ENCODE measurements around the gene TEX14.

Gene TEX14

GRCh38 chr17:58617563-58617962 is 74.3 kb downstream of the TEX14 start:
- TF ChIP-seq CTCF (IDR thresholded peaks at IDR 0.05) = no peak

- TF ChIP-seq CTCF (IDR thresholded peaks at IDR 0.05) = no peak
These were observed 75.8 kb downstream of the TEX14 start for GRCh38 chr17:58615768-58616659.

GRCh38 chr17:58614859-58615459 is 76.9 kb downstream of the TEX14 start:
- TF ChIP-seq CTCF (IDR thresholded peaks at IDR 0.05) = no peak

- no peak for TF ChIP-seq CTCF (IDR thresholded peaks at IDR 0.05)
These were observed 80.5 kb downstream of the TEX14 start for GRCh38 chr17:58611331-58611730.

GRCh38 chr17:58606934-58607333 is 84.9 kb downstream of the TEX14 start:
- no peak for TF ChIP-seq CTCF (IDR thresholded peaks at IDR 0.05)

GRCh38 chr17:58605986-58606385 is 85.9 kb downstream of the TEX14 start:
- TF ChIP-seq CTCF (IDR thresholded peaks at IDR 0.05) = no peak

- TF ChIP-seq CTCF (IDR thresholded peaks at IDR 0.05) = no peak
These were observed 86.4 kb downstream of the TEX14 start for GRCh38 chr17:58605470-58605869.

Measured in LNCAP (cell line).